ENCODE data around the gene EEF1AKMT2. TPM values are rescaled to one million over a fixed set of nuclear protein-coding genes. Genes with fewer than 3 reads are reported as not detected.

Gene EEF1AKMT2
- total RNA-seq (14.4 and 20.5 TPM in 2 replicates), polyA plus RNA-seq (20.3 and 22.1 TPM in 2 replicates), polyA minus RNA-seq (ENCODE audit: low replicate concordance) (0.30 and 3.2 TPM in 2 replicates)
- polyA plus RNA-seq (2012), result 16.1 and 16.5 TPM in 2 replicates

DNA sequence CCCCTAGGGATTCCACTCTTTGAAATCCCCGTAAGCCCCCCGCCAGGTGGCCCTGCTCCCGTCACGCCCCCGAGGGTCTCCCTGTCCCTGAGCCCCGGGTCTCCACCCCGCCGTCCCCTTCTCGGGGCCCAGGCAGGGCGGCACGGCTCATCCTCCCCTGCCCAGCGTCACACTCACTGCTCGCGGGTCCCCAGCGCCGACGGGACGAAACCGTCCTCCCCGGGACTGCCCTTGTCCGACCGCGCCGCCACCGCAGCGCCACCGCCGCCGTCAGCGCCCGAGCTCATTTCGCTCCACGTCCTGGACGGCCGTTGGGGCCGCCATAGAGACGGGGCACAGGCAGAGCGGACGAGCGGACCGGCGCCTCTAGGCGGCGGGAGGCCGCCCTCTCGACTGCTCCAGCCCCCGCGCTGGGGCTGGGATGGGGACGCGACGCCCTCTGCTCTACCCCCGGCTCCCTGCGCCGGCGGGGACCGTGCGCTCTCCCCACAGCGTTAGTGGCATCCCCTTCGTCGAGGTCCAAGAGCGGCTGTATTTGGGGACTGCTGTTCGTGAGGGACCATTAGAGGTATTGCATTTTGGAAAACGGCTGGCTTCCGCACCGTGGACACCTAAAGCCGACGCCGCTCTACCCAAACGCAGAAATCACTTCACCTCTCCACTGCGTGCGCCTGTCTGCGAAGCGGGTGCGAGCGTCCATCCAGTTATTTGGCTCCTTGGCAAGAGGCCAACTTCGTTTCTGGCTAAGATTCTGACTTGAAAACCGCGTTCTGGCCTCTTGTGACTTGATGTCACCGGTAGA is at the start of gene EEF1AKMT2:
Gene EEF1AKMT2, minus strand, starts transcription at position 341 of the 802 bp plus-strand sequence. Its CDS starts 54 bp downstream, at position 287.
- peak within 1 kb of the TSS; percentile 95 for H3K27ac ChIP-seq (ENCODE audit: insufficient read depth, low read length)
- H3K4me3 ChIP-seq (replicated peaks in 1 of 4; ENCODE audit: control extremely low read depth in 1 of 4, insufficient read depth in 1 of 4, low read depth in 3 of 4, low read length in 4 of 4), result peak within 1 kb of the TSS; percentile 91 to 99 (median 92)
- H3K9me3 ChIP-seq (ENCODE audit: control insufficient read depth, insufficient read depth, low read depth, low read length), result no peaks in the 10 kb centered on the region
- peak; percentile 84 to 86 for DNase-seq (ENCODE audit: low read depth in 2 of 2)
- peak within 1 kb of the TSS; percentile 89 for H3K4me2 ChIP-seq (ENCODE audit: extremely low read depth, insufficient read depth, low read length)
- H3K27me3 ChIP-seq (ENCODE audit: control insufficient read depth, insufficient read depth, low read length), result no peaks in the 10 kb centered on the region
- H4K20me1 ChIP-seq (ENCODE audit: control insufficient read depth, extremely low read depth, insufficient read depth, low read length), result no peaks in the 10 kb centered on the region
- no peaks in the 10 kb centered on the region for H3K4me1 ChIP-seq (ENCODE audit: control insufficient read depth, extremely low read depth, insufficient read depth, low read length)
- TF ChIP-seq EZH2 (IDR thresholded peaks at IDR 0.05; ENCODE audit: low read length, missing control alignments) (no peak), CTCF (conservative IDR thresholded peaks at IDR 0.05 in 1 of 2, IDR thresholded peaks at IDR 0.05 in 1 of 2; ENCODE audit: low read depth in 1 of 2, low read length in 2 of 2) (peak; percentile 7 to 33)
- H3K79me2 ChIP-seq (ENCODE audit: control insufficient read depth, insufficient read depth, low read length), result peaks cover 21% of the 10 kb centered on the region
- peak within 1 kb of the TSS; percentile 95 for H3K9ac ChIP-seq (ENCODE audit: insufficient read depth, low read length)
- H3K36me3 ChIP-seq (ENCODE audit: control insufficient read depth, insufficient read depth, low read length), result no peaks in the 10 kb centered on the region
- peak within 1 kb of the TSS; percentile 98 for H2AFZ ChIP-seq (ENCODE audit: low read length)

DNA sequence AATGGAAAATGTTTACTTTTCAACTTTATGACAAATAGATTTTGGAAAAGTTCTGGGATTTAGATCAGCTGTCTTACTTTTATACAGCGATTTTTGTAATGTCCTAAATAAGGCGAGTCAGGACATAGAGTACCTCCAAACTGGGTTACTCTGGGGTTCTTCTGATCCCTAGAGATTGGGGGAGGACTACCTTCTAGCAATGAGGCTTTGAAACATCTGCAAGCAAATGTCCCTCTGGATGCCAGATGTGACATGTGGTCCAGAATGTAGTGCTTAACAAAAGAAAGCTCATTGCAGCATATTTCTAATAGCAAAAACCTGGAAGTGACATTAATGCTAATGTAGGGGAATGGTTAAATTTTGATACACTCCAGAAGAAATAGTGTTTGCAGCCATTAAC is 46.0 kb upstream of the EEF1AKMT2 start:
- no peak overlapping the region for H3K27ac ChIP-seq (ENCODE audit: insufficient read depth, low read length)
- no peak for DNase-seq (ENCODE audit: low read depth in 2 of 2)
- H4K20me1 ChIP-seq (ENCODE audit: control insufficient read depth, extremely low read depth, insufficient read depth, low read length), result no peaks in the 10 kb centered on the region
- H3K4me2 ChIP-seq (ENCODE audit: extremely low read depth, insufficient read depth, low read length), result no peak overlapping the region
- H3K4me3 ChIP-seq (replicated peaks in 1 of 4; ENCODE audit: control extremely low read depth in 1 of 4, insufficient read depth in 1 of 4, low read depth in 3 of 4, low read length in 4 of 4), result no peak overlapping the region
- H2AFZ ChIP-seq (ENCODE audit: low read length), result no peak overlapping the region
- peaks cover 7% of the 10 kb centered on the region for H3K36me3 ChIP-seq (ENCODE audit: control insufficient read depth, insufficient read depth, low read length)
- no peak overlapping the region for H3K9ac ChIP-seq (ENCODE audit: insufficient read depth, low read length)
- no peaks in the 10 kb centered on the region for H3K9me3 ChIP-seq (ENCODE audit: control insufficient read depth, insufficient read depth, low read depth, low read length)
- TF ChIP-seq EZH2 (IDR thresholded peaks at IDR 0.05; ENCODE audit: low read length, missing control alignments) (no peak), CTCF (conservative IDR thresholded peaks at IDR 0.05 in 1 of 2, IDR thresholded peaks at IDR 0.05 in 1 of 2; ENCODE audit: low read depth in 1 of 2, low read length in 2 of 2) (no peak)
- H3K79me2 ChIP-seq (ENCODE audit: control insufficient read depth, insufficient read depth, low read length), result no peaks in the 10 kb centered on the region
- H3K27me3 ChIP-seq (ENCODE audit: control insufficient read depth, insufficient read depth, low read length), result no peaks in the 10 kb centered on the region
- no peaks in the 10 kb centered on the region for H3K4me1 ChIP-seq (ENCODE audit: control insufficient read depth, extremely low read depth, insufficient read depth, low read length)

DNA sequence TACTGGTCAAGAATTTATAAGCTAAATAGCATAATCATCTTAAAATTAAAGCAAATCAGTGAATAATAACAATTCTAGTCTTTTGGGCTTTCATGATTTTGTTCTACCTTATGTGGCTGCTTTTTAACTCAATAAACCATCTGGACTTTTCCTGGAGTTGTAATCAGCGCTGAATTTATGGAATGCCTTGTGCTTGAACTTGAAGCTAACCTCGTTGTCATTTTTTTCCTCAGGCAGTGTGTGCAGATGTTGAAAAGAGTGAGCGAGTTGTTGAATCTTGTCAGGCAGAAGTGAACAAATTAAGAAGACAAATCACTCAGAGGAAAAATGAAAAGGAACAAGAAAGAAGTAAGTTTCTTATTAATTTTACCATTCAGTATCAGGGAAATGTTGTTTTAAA is 39.4 kb upstream of the EEF1AKMT2 start:
- Histone ChIP-seq H3K9ac (ENCODE audit: insufficient read depth, low read length) (no peak overlapping the region), H3K79me2 (ENCODE audit: control insufficient read depth, insufficient read depth, low read length) (no peaks in the 10 kb centered on the region), H4K20me1 (ENCODE audit: control insufficient read depth, extremely low read depth, insufficient read depth, low read length) (no peaks in the 10 kb centered on the region), H3K4me1 (ENCODE audit: control insufficient read depth, extremely low read depth, insufficient read depth, low read length) (no peaks in the 10 kb centered on the region), H3K4me2 (ENCODE audit: extremely low read depth, insufficient read depth, low read length) (no peak overlapping the region), H2AFZ (ENCODE audit: low read length) (no peak overlapping the region), H3K27me3 (ENCODE audit: control insufficient read depth, insufficient read depth, low read length) (no peaks in the 10 kb centered on the region), H3K9me3 (ENCODE audit: control insufficient read depth, insufficient read depth, low read depth, low read length) (no peaks in the 10 kb centered on the region), H3K36me3 (ENCODE audit: control insufficient read depth, insufficient read depth, low read length) (peaks cover 9% of the 10 kb centered on the region), H3K4me3 (replicated peaks in 1 of 4; ENCODE audit: control extremely low read depth in 1 of 4, insufficient read depth in 1 of 4, low read depth in 3 of 4, low read length in 4 of 4) (no peak overlapping the region), H3K27ac (ENCODE audit: insufficient read depth, low read length) (no peak overlapping the region)
- no peak for TF ChIP-seq CTCF (conservative IDR thresholded peaks at IDR 0.05 in 1 of 2, IDR thresholded peaks at IDR 0.05 in 1 of 2; ENCODE audit: low read depth in 1 of 2, low read length in 2 of 2)
- DNase-seq (ENCODE audit: low read depth in 2 of 2), result no peak

Data from fibroblast of lung (primary cell).